IPS-11a (cell line): ENCODE measurements around the gene CRYM.
"Not testable (repeated sequence)": the region's sequence is repeated elsewhere in the genome, so short reads cannot be mapped to it uniquely, and the experiment has no call there.

Experiments
- H3K4me3 ChIP-seq: one replicate; pipeline ENCODE4 v1.5.1; 2013; ENCODE audit warnings: low read depth, low read length, control low read depth

The CRYM gene

GRCh38 chr16:21281698-21282389, 3.8 kb upstream of the CRYM start:
- no peak overlapping the region for H3K4me3 ChIP-seq

DNA sequence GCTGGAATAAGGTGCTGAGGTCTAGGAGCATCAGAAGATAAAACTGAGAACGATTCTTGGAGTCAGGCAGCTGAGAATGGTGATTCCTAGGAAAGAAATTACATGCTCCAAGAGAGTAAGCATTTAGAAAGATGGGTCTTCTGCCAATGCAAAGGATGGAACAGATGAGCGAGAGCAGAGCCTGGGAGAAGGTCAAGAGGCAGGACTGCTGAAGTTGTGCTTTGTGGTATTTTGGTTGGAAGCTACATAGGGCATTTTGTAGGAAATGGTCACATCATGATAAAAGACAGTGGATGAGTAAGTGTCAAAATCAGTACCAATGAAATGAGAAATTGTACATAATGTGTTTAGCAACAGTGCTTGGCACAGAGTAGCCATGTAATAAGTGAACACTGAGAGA, 1.4 kb upstream of the CRYM start:
- no peak overlapping the region for H3K4me3 ChIP-seq

GRCh38 chr16:21277045-21277926, 804 bp downstream of the CRYM start:
- H3K4me3 ChIP-seq: peak overlapping the region; percentile 59

DNA sequence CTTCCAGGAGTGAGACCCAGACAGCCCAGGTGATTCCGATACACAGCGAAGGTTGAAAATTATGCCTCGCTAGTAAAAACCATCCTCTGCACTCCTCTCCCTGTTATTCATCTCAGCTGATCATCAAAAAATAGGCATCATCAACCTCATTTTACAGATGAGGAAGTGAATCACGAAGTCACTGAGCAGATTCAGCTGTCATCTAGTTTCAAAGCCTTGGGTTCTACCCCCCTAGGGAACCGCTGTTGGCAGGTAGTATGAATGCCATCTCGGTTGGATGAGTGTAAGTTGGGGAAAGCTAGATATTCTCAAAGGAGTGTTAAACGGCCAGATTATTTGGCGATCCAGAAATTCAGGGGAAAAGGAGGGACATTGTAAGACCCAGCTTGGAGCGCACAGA, 2.0 kb downstream of the CRYM start:
- no peak overlapping the region for H3K4me3 ChIP-seq

DNA sequence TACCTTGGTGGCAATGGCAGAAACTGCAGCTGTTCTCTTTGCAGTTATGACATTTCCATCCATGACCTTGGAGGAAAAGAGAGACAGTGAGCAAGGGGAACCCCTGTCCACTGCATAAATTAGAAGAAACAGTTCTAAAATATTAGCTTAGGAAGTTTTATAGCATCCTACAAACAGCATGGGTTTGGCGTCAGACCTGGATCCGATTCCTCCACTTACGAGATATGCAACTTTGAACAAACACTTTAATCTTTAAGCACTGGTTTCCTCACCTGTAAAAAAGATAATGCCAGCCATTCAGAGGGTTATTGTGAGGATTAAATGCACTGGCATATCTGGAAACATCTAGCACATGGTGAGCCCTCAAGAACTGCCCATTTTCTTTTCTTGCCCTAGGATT, 2.6 kb downstream of the CRYM start:
- no peak overlapping the region for H3K4me3 ChIP-seq

GRCh38 chr16:21274172-21274726, 3.8 kb downstream of the CRYM start:
- H3K4me3 ChIP-seq: no peak overlapping the region

DNA sequence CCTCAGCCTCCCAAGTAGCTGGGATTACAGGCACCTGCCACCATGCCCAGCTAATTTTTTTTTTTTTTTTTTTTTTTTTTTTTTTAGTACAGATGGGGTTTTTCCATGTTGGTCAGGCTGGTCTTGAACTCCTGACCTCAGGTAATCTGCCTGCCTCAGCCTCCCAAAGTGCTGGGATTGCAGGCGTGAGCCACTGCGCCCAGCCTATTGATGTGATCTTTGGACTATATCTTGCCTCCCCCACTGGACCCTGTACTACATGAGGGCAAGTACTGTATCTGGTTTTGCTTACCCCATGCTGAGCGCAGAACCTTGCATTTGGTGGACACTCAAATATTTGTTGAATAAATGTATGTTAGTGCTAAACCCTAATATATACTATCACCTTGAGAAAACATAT, 5.3 kb downstream of the CRYM start:
- H3K4me3 ChIP-seq: not testable (repeated sequence)

GRCh38 chr16:21272253-21272652, 5.8 kb downstream of the CRYM start:
- H3K4me3 ChIP-seq: no peak overlapping the region

DNA sequence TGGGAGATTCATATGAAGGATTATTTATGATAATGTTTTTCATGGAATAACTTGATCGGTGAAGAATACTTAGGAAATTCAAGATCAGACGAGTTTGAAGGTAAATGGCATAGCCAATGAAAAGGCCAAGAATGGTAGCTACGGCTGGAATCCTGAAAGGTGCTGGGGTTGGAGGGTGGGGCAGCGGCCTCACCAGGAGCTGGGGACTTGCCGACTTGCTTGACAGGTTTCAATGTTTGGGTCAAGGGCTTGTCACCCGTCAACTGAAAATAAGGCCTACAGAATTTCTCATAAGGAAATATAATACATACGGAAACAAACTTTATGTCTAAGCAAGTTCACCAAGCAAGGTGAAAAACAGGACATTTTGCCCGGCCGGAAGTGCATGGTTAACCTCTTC, 9.9 kb downstream of the CRYM start:
- no peak overlapping the region for H3K4me3 ChIP-seq

DNA sequence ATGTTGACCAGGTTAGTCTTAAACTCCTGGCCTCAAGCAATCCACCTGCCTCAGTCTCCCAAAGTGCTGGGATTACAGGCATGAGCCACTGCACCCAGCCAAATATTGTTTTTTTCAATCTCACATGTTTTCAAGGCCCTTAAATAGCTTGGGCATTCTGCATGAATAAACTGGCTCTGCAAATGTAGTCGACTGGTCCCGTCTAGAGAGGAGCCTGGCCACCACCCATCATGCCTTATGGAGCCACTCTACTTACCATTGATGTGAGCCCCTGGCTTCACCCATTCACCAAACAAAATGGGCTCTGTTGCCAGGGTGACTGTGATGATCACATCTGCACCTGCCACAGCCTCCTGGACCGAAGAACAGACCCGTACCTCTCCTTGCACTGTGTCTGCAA, 10.8 kb downstream of the CRYM start:
- no peak overlapping the region for H3K4me3 ChIP-seq

DNA sequence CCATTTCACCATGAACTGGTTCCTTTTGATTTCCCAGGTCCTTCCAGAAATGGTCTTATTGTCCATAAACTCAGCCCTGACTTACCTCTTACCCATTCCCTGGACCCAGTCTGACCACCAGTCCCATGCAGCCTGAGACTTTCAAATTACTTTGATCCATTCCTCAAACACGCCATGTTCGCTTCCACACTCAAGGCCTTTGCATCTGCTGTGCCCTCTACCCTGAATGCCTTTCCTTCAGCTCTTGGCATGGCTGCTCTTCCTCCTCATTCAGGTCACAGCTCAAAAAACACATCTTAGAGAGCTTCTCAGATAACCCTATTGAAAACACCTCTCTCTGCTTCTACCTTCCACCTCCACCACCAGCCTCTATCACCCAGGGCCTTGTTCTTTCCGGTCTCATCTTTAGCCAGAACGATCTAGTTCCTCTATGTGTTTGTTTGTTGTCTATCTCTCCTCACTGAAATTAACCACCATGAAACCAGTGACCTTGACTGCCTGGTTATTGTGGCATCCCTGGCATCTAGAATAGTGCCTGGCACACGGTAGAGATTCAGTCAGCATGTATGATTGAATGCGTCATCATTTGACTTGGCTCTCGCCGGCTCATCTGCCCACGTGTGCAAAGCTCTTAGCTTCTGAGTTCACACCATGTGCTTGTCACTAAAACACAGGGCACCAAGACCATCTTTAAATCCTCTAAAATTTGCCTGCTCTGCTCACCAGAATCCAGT, 12.8 kb downstream of the CRYM start:
- H3K4me3 ChIP-seq: no peak overlapping the region

- no peak overlapping the region for H3K4me3 ChIP-seq
Observed at GRCh38 chr16:21264571-21265036, 13.5 kb downstream of the CRYM start.

GRCh38 chr16:21263640-21264570, 14.2 kb downstream of the CRYM start:
- H3K4me3 ChIP-seq: no peak overlapping the region

GRCh38 chr16:21262779-21263639, 15.1 kb downstream of the CRYM start:
- H3K4me3 ChIP-seq: no peak overlapping the region

- H3K4me3 ChIP-seq: no peak overlapping the region
Observed at GRCh38 chr16:21260870-21261791, 17.0 kb downstream of the CRYM start.

- no peak overlapping the region for H3K4me3 ChIP-seq
Observed at GRCh38 chr16:21257284-21257683, 20.8 kb downstream of the CRYM start.

DNA sequence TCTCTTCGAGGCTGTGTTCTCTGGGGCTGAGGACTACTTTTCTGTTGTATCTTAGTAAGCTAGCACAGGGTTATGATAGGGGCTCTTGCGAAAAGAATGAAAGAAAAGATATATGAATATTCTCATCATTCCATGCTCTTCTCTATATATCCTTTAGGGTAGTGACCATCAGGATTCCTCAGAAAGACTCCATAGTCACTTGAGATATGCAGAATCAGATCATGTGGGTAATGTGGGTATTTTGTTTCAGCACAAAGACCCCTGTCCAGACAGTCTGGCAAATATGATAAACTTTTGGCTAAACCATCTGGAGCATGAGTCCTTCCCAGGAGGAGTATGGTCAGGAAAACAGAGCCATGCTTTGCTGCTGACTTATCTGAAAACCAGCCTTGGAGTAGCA, 21.5 kb downstream of the CRYM start:
- no peak overlapping the region for H3K4me3 ChIP-seq

- H3K4me3 ChIP-seq: no peak overlapping the region
Observed at GRCh38 chr16:21253470-21253869, 24.6 kb downstream of the CRYM start.
